Body of pancreas (tissue), 4 donors: Measurements from ENCODE around the gene SRRM4.

ENCODE experiments used
- CTCF ChIP-seq, 7 experiments: fragments of 450-650 bp in 4 of 7; fragments of 200-600 bp in 3 of 7; sonication (generic) in 3 of 7; IDR thresholded peaks; one replicate each; pipeline ENCODE4 v1.5.1; 2016 to 2019; ENCODE audit warnings: antibody characterized with exemption in 7 of 7
- POLR2A ChIP-seq, 3 donors: fragments of 450-650 bp; IDR thresholded peaks; one replicate each; pipeline ENCODE4 v1.6.1; 2016; ENCODE audit warnings: antibody characterized with exemption in 3 of 3, mild to moderate bottlenecking in 2 of 3

- TF ChIP-seq CTCF (IDR thresholded peaks at IDR 0.05), result no peak
- no peak for TF ChIP-seq POLR2A (IDR thresholded peaks at IDR 0.05)
Measured at GRCh38 chr12:119181944-119182343, 200.6 kb downstream of the SRRM4 start.
